Skeletal muscle tissue (tissue), 4 donors: ENCODE results near the gene MBIP. TPM values are rescaled to one million over a fixed set of nuclear protein-coding genes. Genes with fewer than 3 reads are reported as not detected.

ENCODE experiments used
- H3K27ac ChIP-seq: one replicate; pipeline ENCODE4 v1.7.0; 2013; ENCODE audit warnings: mild to moderate bottlenecking, low read depth, low read length, inconsistent platforms
- H3K27me3 ChIP-seq, 3 donors: one replicate each; pipeline ENCODE4 v1.7.0; 2013; ENCODE audit warnings: low read length in 3 of 3; ENCODE audit not compliant: control insufficient read depth in 3 of 3, insufficient read depth in 3 of 3
- H3K36me3 ChIP-seq, 3 donors: one replicate each; pipeline ENCODE4 v1.7.0; 2013; ENCODE audit warnings: low read length in 3 of 3; ENCODE audit not compliant: control insufficient read depth in 3 of 3, insufficient read depth in 3 of 3
- H3K4me1 ChIP-seq, 3 donors: one replicate each; pipeline ENCODE4 v1.7.0; 2013; ENCODE audit warnings: low read length in 3 of 3, mild to moderate bottlenecking in 3 of 3; ENCODE audit not compliant: control insufficient read depth in 3 of 3, insufficient read depth in 3 of 3
- H3K4me3 ChIP-seq, 3 donors: one replicate each; pipeline ENCODE4 v1.7.0; 2013; ENCODE audit warnings: low read length in 3 of 3
- H3K9ac ChIP-seq, 3 donors: one replicate each; pipeline ENCODE4 v1.7.0; 2013; ENCODE audit warnings: low read length in 3 of 3, mild to moderate bottlenecking in 3 of 3, moderate library complexity in 2 of 3, low read depth in 1 of 3
- H3K9me3 ChIP-seq, 3 donors: one replicate each; pipeline ENCODE4 v1.7.0; 2013; ENCODE audit warnings: low read length in 3 of 3; ENCODE audit not compliant: control insufficient read depth in 3 of 3
- total RNA-seq: library from RNA; depleted of rRNA; stranded (reverse); fragments of >200 nt; gene quantifications from one replicate; pipeline ENCODE4 v1.2.3, GENCODE V29; 2014
- donor health status: Osteomylitis.

Gene MBIP
- total RNA-seq, 1 donor from 2014 or later: 7.8 TPM

DNA sequence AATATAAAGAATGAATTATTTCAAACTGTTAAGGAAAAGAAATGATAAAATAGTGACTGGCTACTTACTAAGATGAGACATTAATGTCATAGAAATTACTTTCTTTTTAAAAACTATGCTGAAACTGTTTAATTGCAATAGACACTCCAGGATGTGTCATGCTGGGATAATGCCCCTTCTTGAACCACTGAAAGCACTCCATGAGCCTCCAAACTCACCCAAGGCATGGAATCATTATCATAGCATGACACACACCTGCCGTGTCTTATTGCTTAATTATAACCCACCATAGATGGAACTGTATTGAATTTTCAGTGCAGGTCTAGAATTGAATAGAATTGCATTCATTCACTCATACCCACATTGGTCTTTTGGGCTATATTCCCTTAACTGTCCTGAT is 4.3 kb downstream of the MBIP start:
- H3K4me3 ChIP-seq: no peak overlapping the region
- H3K9ac ChIP-seq: no peak overlapping the region
- H3K9me3 ChIP-seq: no peaks in the 10 kb centered on the region
- H3K4me1 ChIP-seq: peaks cover 2 to 4% (median 3%) of the 10 kb centered on the region in 3 donors
- no peak overlapping the region for H3K27ac ChIP-seq
- no peaks in the 10 kb centered on the region for H3K27me3 ChIP-seq
- peaks cover 0 to 12% (median 12%) of the 10 kb centered on the region in 3 donors for H3K36me3 ChIP-seq

DNA sequence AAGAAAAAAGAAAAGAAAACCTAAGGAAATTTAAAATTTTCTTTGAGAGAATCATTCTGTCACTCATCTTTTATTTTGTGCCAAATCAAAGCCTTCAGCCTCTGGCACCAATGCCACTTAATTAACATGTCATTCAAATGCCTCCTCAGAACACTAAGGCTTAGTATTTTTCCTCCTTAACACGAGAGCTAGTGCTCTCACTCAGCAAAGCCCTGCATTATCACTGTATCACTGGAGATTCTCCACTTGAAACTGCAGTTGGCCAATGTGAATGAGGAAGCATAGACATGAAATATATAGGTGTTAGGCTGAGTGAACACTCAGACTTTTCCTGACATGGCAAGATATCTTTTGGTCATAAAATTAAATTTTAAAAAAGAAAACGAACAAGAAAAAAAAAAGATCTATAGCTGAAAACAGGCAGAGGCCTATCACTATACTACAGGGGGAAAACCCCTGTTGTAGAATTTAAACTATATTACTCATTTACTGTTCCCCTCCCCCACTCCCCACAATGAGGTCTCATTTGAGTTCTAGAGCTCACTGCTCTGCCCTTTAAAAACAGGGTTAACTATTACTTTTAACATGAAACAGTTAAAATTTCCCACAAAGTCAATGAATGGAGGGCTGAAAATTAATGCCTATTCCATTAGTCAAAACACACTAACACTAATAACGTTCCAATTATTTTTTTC is 5.1 kb downstream of the MBIP start:
- Histone ChIP-seq H3K27me3 (no peaks in the 10 kb centered on the region), H3K27ac (no peak overlapping the region), H3K36me3 (peaks cover 3 to 21% (median 20%) of the 10 kb centered on the region in 3 donors), H3K9me3 (no peaks in the 10 kb centered on the region), H3K9ac (no peak overlapping the region), H3K4me3 (no peak overlapping the region), H3K4me1 (peaks cover 2 to 4% (median 3%) of the 10 kb centered on the region in 3 donors)

DNA sequence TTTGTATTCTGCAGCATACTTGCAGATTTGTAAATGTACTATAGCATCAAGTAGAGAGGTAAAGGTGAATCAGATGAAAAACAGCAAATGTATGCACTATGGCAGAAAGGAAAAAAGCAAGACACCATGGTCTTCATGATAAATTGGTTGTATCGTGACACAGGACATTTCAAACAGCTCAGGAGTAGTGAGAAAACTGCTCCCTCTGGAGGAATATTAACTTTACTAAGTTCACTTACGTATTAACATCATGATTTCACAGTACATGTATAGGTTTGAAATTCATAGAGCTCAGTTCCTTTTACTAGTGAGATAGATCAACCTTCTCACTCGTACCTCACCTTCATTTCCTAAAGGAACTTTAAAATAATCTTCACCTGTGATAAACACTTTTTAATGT is 6.5 kb downstream of the MBIP start:
- H3K4me3 ChIP-seq: no peak overlapping the region
- no peak overlapping the region for H3K9ac ChIP-seq
- H3K27ac ChIP-seq: no peak overlapping the region
- no peaks in the 10 kb centered on the region for H3K4me1 ChIP-seq
- H3K9me3 ChIP-seq: no peaks in the 10 kb centered on the region
- H3K36me3 ChIP-seq: peaks cover 5 to 34% (median 33%) of the 10 kb centered on the region in 3 donors
- no peaks in the 10 kb centered on the region for H3K27me3 ChIP-seq

DNA sequence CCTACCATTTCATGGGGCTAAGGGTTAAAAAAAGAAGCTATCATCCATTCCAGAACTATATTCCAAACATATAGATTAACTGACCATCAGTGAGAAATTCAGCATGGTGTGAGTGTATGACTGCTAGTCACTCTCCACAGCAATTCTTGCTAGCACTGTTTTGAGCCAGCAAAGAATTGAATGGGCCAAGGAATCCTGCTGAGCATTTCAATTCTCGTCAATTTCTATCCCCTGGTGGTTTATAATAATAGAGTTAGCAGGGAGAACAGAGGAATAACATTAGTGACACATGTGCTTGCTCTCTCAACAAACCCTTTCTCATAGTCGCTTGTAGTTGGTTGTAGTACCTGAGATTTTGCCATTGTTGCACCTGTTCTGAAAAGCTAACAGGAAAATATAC is 7.2 kb downstream of the MBIP start:
- no peaks in the 10 kb centered on the region for H3K27me3 ChIP-seq
- no peaks in the 10 kb centered on the region for H3K9me3 ChIP-seq
- H3K9ac ChIP-seq: no peak overlapping the region
- H3K36me3 ChIP-seq: peaks cover 5 to 41% (median 40%) of the 10 kb centered on the region in 3 donors
- no peak overlapping the region for H3K27ac ChIP-seq
- H3K4me3 ChIP-seq: no peak overlapping the region
- H3K4me1 ChIP-seq: no peaks in the 10 kb centered on the region

DNA sequence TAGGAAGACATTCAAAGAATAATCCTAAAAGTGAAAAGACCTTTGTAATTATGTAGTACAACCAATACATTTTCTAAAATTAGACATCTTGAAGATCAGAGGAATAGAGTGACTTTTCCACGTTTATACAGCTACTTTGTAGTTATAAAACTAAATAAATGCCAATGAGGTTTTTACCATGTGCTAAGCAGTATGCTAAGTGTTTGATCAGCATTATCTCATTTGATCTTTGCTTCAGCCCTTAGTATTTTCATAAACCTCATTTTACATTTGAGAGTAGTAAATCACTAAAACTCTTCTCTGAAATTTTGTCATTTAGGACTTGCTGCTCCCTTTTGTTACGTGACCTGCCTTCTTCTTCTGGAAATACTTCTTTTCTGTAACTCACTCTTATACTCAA is 13.6 kb downstream of the MBIP start:
- H3K4me3 ChIP-seq: no peak overlapping the region
- H3K4me1 ChIP-seq: no peaks in the 10 kb centered on the region
- peaks cover 19 to 65% (median 51%) of the 10 kb centered on the region in 3 donors for H3K36me3 ChIP-seq

DNA sequence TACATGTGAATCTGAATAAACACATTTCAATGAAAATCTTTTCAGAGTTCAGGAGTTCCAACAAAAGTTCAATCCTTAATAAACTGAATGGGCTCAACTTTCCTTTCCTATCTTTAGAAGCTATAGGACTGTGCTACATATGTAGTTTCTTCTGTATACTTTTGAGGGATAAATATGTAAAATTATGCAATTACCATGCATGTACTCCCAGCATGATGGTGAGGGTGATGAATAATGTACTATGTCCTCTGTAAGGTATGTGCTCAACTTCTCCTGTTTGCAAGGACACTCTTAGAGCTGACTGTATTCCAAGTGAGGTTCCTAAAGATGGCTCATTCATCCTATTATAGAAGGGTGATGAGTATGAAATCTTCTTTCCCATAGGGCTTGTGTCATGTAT is 15.5 kb downstream of the MBIP start:
- Histone ChIP-seq H3K9ac (no peak overlapping the region), H3K27ac (no peak overlapping the region), H3K4me1 (no peaks in the 10 kb centered on the region), H3K36me3 (peaks cover 22 to 56% (median 34%) of the 10 kb centered on the region in 3 donors), H3K4me3 (no peak overlapping the region), H3K9me3 (no peaks in the 10 kb centered on the region), H3K27me3 (no peaks in the 10 kb centered on the region)

More for the DNA sequence above, 13.6 kb downstream of the MBIP start:
- Histone ChIP-seq H3K27ac (no peak overlapping the region), H3K9ac (no peak overlapping the region), H3K27me3 (no peaks in the 10 kb centered on the region), H3K9me3 (no peaks in the 10 kb centered on the region)

DNA sequence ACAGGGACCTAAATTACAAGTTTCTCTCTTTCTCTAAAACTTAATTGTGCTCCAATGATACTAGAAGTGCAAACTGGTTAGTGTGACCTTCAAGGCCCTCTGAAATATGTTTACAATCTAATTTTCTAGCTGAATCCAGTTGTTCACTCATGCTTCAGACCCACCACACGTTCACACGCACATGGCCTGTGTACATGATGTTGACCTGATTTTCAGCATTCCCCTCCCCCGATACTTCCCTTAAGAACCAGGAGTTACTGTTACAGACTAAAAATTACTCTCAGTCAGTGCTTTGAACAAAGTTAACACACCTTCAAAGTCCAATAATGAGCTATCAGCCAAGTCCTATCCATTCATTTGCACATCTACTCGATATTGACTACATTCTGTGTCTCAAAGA is 16.5 kb downstream of the MBIP start:
- H3K27ac ChIP-seq: no peak overlapping the region
- peaks cover 19 to 56% (median 27%) of the 10 kb centered on the region in 3 donors for H3K36me3 ChIP-seq
- no peak overlapping the region for H3K4me3 ChIP-seq
- H3K27me3 ChIP-seq: no peaks in the 10 kb centered on the region
- H3K9ac ChIP-seq: no peak overlapping the region
- no peaks in the 10 kb centered on the region for H3K9me3 ChIP-seq
- no peaks in the 10 kb centered on the region for H3K4me1 ChIP-seq

DNA sequence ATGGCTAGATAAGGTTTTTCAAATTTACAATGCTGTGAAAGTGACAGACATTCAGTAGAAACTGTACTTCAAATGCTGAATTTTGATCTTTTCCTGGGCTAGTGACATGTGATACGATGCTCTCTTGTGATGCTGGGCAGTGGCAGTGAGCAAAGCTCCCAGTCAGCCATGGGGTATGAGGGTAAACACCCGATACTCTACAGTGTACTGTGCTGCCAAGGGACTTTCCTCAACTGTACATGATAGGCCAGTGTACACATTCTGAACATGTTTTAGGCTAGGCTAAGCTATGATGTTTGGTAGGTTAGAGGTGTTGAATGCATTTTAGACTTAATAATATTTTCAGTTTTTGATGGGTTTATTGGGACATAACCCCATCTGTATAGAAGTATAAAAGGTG is 17.6 kb downstream of the MBIP start:
- Histone ChIP-seq H3K27ac (no peak overlapping the region), H3K9me3 (no peaks in the 10 kb centered on the region), H3K36me3 (peaks cover 19 to 56% (median 29%) of the 10 kb centered on the region in 3 donors), H3K9ac (no peak overlapping the region), H3K4me3 (no peak overlapping the region), H3K27me3 (no peaks in the 10 kb centered on the region), H3K4me1 (no peaks in the 10 kb centered on the region)

DNA sequence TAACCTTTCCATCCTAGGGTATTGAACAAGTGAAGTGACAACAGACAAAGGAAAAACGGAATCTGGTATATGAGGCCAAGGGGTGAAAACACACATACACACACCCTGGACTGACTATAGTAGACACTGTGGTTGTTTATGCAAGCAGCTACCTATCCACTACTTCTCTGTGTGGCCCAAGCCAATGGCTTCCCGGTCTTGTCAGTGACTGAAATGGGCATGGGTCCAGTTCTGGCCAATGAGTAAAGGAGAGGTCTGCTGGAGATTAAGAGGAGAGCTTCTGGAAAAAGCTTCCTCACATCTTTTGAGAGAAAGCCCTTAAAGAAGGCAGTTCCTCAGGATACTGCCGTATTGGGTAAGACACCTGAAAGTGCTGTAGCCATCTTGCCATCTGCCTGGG is 19.3 kb downstream of the MBIP start:
- no peaks in the 10 kb centered on the region for H3K9me3 ChIP-seq
- H3K27ac ChIP-seq: no peak overlapping the region
- no peaks in the 10 kb centered on the region for H3K4me1 ChIP-seq
- no peak overlapping the region for H3K9ac ChIP-seq
- peaks cover 16 to 61% (median 32%) of the 10 kb centered on the region in 3 donors for H3K36me3 ChIP-seq
- no peak overlapping the region for H3K4me3 ChIP-seq
- H3K27me3 ChIP-seq: no peaks in the 10 kb centered on the region

DNA sequence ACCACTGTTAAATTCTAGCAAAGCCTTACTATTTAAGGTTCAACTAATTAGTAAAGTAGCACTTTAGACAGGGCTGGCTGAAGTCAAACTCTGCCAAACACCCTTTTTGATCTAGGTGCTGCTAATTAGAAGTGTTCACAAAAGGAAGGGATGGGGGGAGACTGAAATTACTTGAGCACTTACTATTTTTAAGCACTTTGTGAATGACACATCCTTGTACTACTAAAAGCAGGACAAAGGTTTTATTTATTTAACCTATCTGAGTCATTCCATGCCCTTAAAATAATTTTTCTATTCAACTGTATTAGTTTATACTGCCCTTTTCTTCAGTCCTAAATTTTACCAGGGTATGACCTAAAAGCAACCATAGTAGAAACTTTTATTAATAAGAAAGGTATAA is 20.1 kb downstream of the MBIP start:
- Histone ChIP-seq H3K4me3 (no peak overlapping the region), H3K9ac (no peak overlapping the region), H3K27me3 (no peaks in the 10 kb centered on the region), H3K27ac (no peak overlapping the region), H3K9me3 (no peaks in the 10 kb centered on the region), H3K4me1 (no peaks in the 10 kb centered on the region), H3K36me3 (peaks cover 16 to 57% (median 32%) of the 10 kb centered on the region in 3 donors)
